ENCODE measurements around the gene SYCE3.
"Not testable (repeated sequence)": the region's sequence is repeated elsewhere in the genome, so short reads cannot be mapped to it uniquely, and the experiment has no call there.

SYCE3 gene, protein sequence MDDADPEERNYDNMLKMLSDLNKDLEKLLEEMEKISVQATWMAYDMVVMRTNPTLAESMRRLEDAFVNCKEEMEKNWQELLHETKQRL

DNA sequence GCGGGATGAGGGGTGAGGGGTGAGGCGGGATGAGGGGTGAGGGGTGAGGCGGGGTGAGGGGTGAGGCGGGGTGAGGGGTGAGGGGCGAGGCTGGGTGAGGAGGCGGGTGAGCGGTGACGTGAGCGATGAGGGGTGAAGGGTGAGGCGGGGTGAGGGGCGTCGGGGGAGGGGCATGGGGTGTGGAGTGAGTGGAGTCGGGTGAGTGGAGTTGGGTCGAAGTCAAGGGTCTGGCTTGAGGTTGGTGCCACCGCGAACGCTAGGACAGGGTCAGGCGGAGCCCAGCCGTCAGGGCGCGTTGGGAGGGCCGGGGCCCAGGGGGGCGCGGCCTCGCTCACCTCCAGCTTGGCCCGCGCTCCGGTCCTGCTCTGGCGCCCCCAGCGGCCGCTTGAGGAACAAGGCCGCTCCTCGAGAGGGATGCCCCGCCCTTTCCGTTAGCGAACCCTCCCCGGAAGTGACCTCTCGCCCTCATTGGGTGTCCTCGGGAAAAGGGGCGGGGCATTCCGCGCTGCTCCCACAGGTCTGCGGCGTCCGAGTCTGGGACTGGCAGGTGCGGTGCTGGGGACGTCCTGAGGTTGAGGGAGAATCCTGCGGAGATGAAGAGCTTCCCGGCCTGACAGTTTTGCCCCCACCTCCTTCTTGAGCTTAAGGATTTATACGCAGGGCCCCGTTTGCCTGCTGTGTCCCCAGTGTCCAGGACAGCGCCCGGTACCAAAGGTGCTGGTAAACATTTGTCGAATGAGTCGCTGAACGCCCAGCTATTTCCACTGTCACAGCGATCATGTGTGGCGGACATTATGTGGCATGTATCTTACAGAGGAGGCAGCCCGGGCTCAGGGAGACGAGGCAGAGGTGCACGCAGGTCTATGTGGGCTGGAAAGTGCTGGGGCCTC, at the start of gene SYCE3:
SYCE3 (minus strand) TSS at position 397 of the 890 bp plus-strand sequence. CDS start 6,514 bp downstream, outside the sequence.
- DNase-seq, result peak; percentile 51

DNA sequence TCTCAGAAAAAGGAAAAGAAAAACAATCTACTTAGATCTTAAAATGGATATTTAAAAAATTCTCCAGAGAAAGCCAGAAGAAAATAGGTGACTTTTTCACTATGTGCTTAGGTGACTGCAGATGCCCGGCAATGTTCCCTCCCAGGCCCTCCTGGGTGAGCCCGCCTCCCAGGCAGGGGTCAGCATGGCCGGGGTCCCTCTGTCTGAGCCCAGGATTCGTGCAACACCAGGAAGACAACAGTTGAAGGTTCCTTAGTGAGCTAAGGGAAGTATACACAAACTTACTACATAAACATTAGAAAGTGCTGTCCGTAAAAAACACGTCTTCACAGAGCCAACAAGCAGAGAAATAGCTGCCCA, 49.4 kb upstream of the SYCE3 start:
- no peak for DNase-seq

DNA sequence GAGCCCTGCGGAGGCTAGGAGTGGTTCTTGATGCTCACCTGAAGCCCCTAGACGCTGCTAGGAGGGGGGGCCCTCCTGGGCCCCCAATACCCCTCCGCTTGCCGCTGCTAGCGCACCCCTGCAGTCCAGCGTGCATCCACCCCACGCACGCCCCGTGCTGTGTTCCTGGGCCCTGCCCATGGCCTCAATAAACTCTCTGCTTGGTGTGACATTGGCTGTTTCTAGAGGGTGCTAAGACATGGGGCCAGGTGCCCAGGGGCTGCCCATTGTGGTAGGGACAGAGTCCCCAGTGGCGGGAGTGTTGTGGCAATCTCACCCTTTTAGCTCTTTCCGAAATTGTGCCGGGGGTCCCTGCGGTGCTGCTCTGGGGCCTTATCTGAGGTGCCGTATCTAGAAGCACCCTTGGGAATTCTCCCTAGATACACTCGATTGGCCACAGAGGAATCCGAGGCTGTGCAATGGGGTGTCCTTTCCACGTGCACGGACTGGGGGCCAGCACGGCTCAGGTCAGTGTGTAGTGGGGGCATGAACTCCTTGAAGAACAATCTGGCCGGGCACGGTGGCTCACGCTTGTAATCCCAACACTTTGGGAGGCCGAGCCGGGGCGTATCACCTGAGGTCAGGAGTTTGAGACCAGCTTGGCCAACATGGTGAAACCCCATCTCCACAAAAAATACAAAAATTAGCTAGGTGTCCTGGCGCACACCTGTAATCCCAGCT, 48.8 kb upstream of the SYCE3 start:
- DNase-seq, result no peak

DNA sequence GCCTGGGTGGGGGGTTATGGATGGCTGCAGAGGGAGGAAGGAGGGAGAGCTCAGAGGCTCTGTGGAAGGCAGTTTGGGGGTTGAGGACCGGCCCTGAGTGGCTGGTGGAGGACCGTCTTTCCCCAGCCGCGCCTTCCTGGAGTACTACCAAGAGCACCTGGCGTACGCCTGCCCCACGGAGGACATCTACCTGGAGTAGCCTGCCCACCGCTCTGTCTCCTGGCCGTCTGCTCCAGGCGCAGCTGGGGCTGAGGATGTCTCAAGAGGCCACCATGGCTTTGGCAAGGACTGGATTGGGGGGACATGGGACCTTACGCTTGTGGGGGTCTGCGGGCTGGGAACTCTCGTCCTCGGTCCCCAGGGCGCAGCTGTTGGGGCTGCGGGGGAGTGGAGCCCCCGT, 47.9 kb upstream of the SYCE3 start:
- DNase-seq, result no peak

DNA sequence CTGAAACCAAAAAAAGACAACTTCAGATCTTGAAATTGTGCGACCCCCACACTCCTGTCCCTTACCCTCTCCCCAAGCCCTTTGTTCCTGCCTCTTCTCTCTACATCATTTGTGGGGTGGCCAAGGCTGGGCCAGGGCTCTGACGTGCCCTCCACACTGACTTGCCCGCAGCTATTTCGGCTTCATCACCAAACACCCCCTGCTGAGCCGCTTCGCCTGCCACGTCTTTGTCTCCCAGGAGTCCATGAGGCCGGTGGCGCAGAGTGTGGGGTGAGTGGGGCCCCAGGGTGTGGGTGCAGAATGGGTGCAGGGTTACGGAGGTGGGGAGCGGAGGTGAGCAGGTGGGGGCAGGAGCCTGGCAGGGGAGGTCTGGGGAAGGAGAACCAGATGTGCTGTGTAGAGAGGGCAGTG, 47.3 kb upstream of the SYCE3 start:
- DNase-seq, result no peak

DNA sequence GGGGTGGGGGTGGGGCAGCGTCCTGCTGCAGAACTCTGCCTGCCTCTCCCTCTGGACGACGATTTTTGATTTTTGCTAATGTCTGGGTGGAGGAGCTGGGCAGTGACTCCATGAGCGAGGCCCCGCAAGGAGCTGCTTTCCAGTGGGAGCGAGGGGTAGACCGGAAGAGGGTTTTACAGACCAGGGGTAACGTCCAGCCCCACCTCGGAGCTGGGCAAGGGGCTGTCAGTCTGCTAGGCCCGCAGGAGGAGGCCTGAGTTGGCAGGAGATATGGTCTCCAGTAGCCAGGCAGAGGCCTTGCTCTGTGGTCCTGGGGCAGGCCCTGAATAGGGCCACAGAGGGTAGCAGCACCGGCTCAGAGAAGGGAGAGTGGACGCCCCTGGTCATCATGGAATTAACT, 46.9 kb upstream of the SYCE3 start:
- DNase-seq, result no peak

DNA sequence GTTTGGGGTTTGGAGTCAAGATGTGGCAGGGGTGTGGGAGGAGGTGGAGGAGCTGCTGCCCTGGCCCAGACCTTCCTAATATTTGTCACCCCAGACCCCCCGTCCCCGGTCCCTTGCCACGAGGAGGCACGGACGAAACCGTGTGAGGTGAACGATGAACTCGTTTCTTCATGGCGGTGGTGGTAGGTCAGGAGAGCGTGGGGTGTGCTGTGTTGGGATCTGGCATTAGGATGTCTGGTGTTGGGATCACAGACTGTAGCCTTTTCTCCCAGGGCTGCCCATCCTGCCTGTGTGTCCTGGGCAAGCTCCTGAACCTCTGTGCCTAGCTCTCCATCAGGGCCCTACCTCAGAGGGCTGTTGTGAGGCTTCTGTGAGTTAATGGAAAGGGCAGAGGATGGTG, 46.3 kb upstream of the SYCE3 start:
- DNase-seq, result no peak

DNA sequence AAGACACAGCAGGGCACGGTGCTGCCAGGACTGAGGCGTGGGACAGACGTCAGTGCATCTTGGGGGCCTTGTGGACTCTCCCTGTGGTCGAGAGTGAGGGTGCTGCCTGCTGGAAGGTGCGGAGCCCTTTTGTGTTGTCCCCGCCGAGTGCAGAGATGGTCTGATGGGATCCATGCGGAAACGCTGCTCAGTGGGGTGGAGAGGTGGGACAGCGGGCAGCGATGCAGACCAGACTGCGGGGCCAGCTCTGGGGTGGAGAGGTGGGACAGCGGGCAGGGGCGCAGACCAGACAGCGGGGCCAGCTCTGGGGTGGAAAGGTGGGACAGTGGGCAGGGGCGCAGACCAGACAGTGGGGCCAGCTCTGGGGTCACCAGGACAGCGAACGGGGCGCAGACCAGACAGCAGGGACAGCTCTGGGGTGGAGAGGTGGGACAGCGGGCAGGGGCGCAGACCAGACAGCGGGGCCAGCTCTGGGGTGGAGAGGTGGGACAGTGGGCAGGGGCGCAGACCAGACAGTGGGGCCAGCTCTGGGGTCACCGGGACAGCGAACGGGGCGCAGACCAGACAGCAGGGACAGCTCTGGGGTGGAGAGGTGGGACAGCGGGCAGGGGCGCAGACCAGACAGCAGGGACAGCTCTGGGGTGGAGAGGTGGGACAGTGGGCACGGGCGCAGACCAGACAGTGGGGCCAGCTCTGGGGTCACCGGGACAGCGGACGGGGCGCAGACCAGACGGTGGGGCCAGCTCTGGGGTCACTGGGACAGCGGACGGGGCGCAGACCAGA, 45.5 kb upstream of the SYCE3 start:
- not testable (repeated sequence) for DNase-seq

DNA sequence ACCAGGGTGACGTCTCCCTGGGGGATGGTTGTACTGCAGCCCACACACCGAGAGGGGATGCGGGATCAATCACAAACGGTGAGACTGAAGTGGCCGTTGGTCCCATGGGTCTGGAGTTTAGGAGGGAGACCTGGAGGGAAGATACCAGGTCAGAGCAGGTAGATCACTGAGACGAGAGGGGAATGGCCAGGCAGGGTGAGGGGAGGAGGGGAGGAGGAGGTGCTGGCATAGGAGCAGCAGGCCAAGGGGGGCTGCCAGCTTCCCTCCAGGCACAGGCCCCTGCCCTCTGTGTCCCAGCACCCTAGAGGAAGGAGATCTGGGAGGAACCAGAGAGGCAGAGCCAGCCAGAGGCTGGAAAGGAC, 44.9 kb upstream of the SYCE3 start:
- no peak for DNase-seq

DNA sequence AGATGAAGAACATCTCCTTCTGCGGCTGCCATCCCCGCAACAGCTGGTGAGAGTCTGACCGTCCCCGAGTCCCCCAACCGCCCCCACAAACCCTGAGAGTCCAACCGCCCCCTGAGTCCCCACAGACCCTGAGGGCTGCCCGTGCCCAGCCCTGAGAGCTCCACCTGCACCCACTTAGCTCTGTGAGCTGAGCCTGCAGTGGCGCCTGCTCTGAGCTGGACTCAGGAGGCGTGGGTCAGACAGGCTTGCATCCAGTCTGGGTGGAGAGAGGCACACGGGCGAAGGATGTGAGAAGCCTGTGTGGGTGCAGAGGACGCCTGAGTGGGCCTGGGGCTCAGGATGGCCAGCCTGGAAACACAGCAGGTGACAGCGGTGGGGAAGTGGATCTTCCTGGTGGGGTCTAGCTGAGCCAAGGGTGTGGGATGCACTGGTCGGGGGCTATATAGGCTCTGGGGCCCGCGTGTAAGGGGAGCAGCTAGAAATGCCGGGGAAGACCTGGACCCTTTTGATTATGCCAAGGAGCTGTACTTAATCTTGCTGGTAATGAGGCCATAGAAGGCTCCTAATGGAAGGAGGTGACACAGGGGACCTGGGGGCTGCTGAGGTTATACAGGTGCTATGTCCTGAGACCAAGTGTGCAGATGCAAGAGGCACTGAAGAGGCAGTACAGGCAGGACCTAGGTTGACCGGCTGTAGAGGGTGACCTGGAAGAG, 44.4 kb upstream of the SYCE3 start:
- no peak for DNase-seq

DNA sequence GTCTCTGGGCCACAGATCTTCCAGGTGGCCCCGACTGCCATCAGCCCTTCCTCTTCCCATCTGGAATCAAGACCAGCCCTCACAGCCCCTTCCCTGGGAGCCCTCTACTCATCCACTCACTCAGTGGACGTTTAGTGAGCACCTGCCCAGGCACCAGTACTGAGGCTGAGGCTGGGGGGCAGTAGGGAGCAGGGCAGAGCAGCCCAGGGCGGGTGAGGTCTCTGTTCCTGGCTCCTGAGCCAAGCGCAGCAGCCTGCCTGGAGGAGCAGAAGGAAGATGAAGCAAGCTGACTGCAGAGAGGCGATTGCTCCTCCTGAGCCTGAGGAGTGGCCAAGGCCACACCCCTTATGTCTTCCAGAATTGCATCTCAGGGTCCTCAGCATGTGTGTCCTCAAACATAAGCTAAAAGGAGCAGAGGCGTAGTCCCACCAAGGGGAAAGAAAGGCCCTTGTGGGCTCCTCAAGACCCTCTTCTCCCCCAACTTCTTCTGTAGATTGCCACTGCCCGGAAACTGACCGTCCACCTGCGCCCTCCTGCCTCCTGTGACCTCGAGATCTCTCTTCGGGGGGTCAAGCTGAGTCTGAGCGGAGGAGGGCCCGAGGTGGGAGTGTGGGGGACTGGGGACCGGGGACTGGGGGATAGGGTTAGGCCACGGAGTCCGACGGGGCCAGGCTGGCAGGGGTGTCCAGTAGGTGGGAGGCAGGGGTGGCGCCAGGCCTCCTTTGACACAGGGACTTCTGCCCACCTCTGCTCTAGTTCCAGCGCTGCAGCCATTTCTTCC, 43.6 kb upstream of the SYCE3 start:
- no peak for DNase-seq

DNA sequence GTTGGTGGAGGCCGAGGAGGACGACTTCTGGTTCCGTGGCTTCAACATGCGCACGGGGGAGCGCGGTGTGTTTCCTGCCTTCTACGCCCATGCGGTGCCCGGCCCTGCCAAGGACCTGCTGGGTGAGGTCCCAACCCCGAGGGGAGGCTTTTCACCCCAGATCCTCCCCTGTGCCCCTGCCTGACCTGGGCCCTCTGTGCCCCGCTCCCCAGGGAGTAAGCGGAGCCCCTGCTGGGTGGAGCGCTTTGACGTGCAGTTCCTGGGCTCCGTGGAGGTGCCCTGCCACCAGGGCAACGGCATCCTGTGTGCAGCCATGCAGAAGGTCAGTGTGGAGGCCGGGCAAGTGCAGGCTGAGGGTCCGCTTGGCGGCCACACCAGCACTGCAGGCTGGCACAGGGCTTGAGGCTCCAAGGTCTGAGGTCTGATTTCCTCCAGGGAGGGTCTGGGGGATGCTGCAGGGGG, 42.9 kb upstream of the SYCE3 start:
- DNase-seq, result no peak

DNA sequence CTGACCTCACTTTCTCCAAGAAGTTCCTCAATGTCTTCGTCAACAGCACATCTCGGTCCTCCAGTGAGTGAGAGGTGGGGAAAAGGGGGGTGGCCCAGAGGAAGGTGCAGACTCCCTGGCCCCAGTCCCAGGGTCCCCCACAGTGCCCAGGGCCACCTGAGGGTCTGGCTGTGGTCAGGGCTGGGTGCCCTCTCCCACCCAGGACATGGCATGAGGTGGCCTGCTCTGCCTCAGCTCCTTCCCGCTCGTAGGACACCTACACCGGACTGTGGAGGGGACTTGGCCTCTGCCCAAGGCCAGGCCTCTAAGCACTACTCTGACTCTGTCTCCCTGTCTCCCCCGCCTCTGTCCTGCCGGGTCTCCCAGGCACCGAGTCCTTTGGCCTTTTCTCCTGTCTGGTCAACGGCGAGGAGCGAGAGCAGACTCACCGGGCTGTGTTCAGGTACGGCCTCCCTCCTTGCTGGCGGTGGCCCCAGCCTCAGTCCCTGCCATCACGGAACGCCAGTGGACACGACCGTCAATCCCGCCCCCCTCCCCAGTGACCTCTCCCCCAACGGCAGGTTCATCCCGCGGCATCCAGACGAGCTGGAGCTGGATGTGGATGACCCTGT, 42.4 kb upstream of the SYCE3 start:
- DNase-seq, result no peak

DNA sequence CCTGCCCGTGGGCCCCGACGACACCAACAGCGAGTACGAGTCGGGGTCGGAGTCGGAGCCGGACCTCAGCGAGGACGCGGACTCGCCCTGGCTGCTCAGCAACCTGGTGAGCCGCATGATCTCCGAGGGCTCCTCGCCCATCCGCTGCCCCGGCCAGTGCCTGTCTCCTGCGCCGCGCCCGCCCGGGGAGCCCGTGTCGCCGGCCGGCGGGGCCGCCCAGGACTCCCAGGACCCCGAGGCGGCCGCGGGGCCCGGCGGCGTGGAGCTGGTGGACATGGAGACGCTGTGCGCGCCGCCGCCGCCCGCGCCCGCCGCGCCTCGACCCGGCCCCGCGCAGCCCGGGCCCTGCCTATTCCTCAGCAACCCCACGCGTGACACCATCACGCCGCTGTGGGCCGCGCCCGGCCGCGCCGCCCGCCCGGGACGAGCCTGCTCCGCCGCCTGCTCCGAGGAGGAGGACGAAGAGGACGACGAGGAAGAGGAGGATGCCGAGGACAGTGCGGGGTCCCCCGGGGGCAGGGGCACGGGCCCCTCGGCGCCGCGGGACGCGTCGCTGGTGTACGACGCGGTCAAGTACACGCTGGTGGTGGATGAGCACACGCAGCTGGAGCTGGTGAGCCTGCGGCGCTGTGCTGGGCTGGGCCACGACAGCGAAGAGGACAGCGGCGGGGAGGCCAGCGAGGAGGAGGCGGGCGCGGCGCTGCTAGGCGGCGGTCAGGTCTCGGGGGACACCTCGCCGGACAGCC, 41.7 kb upstream of the SYCE3 start:
- DNase-seq, result no peak

DNA sequence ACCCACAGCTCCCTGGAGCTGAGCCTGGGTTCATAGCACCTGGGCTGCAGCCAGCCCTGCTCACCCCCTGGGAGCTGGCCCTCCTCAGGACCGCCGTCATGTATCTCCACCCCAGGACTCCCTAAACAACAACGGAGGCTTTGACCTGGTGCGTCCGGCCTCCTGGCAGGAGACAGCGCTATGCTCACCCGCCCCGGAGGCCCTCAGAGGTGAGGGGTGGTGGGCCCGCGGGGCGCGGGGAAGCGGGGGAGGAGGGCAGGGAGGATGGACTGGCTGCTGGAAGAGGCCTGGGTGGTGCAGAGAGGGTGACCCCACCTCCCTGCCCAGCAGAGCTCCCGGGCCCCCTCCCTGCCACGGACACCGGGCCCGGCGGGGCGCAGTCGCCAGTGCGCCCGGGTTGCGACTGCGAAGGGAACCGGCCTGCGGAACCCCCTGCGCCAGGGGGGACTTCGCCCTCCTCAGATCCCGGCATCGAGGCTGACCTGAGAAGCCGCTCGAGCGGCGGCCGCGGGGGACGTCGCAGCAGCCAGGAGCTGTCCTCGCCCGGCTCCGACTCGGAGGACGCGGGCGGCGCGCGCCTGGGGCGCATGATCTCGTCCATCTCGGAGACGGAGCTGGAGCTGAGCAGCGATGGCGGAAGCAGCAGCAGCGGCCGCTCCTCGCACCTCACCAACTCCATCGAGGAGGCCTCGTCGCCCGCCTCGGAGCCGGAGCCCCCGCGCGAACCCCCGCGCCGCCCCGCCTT, 41.0 kb upstream of the SYCE3 start:
- DNase-seq, result no peak

DNA sequence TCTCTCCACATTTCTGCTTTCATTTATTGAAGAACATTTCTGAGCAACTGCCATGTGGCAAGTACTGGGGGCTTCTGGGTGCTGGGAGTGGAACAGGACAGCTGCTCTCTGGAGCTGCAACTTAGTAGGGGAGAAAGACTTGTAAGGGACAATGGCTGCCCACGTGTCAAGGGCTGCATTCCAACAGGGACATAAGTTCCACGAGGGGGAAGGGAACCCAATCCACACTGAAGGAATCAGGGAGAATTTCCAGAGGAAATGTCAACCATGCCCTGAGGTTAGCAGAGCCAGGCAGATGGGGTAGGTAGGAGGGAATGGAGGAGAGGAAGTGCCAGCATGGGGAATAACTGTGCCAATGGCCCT, 39.6 kb upstream of the SYCE3 start:
- no peak for DNase-seq

DNA sequence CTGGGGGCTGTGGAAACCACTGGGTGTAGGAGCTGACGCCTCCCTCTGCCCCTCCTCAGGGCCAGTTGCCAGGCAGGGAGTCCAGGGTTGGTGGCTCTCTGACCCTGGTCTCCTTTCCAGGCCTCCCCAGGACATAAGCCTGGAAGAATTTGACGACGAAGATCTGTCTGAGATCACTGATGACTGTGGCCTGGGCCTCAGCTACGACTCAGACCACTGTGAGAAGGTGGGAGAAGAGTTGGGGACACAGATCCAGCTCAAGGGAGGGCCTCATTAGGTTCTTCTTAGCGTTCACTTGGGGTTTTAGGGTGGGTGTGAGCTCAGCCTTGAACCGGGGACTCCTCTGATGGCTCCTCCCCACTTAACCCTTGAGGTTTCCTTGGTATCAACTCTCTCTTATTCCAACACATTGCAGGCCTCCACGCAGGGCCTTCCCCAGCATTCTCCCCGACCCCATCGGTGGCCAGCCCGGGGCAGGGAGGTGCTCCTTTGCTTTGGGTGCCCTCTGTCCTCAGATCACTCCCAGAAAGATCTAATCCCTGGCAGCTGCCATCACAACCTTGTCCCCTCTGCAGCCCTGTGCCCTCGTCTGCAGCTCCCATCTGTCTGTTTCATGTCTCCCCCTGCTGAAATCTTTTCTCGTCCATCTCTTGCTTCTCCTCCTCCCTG, 39.1 kb upstream of the SYCE3 start:
- DNase-seq, result no peak

DNA sequence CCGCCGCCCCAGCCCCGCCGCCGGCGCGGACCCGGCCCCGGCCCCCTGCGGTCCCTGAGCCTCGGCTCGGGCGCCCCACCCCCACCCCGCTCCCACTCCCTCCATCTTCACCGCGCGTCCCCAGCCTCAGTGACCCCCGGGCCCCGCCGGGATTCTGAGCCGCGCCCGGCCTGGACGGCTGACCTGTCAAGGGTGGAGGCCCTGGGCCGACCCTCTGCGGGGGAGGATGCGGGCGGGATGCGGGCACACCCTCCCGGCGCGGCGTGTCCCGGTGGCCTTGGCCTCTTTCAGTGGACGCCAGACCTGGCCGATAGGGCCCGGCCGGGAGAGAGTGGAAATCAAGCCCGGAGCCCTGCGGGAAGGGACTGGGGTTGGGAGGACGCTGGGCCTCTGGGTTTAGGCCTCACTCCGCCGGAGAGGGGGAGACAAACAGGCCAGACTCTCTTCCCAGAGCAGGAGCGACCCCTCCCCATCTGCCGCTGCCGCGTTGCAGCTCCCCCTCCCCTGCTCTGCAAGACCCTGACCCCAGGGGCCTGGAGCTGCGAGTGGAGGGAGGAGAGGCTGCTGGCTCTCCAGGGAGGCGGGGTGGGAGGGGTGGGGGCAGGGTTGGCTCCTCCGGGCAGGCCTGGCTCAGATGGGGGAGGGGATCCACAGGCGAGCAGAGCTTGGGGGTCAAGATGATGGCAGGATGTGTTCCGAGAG, 38.4 kb upstream of the SYCE3 start:
- DNase-seq, result no peak

DNA sequence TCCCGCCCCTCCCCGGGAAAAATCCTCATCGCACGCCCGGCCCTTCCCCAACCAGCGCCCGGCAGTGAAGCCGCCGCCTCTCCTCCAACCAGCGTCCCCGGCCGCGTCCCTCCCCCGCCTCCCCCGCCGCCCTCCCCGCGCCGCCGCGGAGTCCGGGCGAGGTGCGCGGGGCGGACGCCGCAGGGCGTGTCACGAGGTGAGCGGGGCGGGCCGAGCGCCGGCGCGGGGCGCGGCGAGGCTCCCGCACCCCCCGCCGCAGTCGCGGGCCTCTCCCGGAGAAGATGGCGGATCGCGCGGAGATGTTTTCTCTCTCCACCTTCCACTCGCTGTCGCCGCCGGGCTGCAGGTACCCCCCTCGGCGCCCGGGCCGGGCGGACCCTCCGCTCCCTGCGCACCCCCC, 37.8 kb upstream of the SYCE3 start, which contains the start of gene MAPK8IP2:
MAPK8IP2 (plus strand) TSS at position 256 of the 400 bp plus-strand sequence; CDS start at position 282, 26 bp downstream.
- no peak for DNase-seq

All from cortex of kidney (tissue), 1 donor.